Fibroblast of lung (primary cell): Measurements from ENCODE around the gene FUNDC1. TPM values are rescaled to one million over a fixed set of nuclear protein-coding genes. Genes with fewer than 3 reads are reported as not detected.
A peak's percentile ranks its signal among the peaks of the same experiment; 100 is the strongest.

Source experiments
- DNase-seq, 2 donors: peaks; one replicate each; pipeline versions ENCODE4 v3.0.0 to v3.0.0-alpha.2; 2010; ENCODE audit warnings: low read depth in 2 of 2
- H2AFZ ChIP-seq: 2 replicates; pipeline ENCODE4 v1.5.1; 2012; ENCODE audit warnings: low read length, control low read depth, inconsistent platforms
- H3K27ac ChIP-seq: 2 replicates; pipeline ENCODE4 v1.5.1; 2011; ENCODE audit warnings: low read length, control low read depth; ENCODE audit not compliant: insufficient read depth
- H3K27me3 ChIP-seq: 2 replicates; pipeline ENCODE4 v1.5.1; 2011; ENCODE audit warnings: mild to moderate bottlenecking, low read length; ENCODE audit not compliant: control insufficient read depth, insufficient read depth
- H3K36me3 ChIP-seq: 2 replicates; pipeline ENCODE4 v1.5.1; 2011; ENCODE audit warnings: low read length; ENCODE audit not compliant: control insufficient read depth, insufficient read depth
- H3K4me1 ChIP-seq: 2 replicates; pipeline ENCODE4 v1.5.1; 2011; ENCODE audit warnings: low read length; ENCODE audit not compliant: control insufficient read depth, insufficient read depth; ENCODE audit errors: extremely low read depth
- H3K4me2 ChIP-seq: 2 replicates; pipeline ENCODE4 v1.5.1; 2011; ENCODE audit warnings: low read length, control low read depth; ENCODE audit not compliant: insufficient read depth; ENCODE audit errors: extremely low read depth
- H3K4me3 ChIP-seq, 4 experiments: fragments of 200-600 bp in 1 of 4; sonication (generic) in 1 of 4; replicated peaks in 1 of 4; 2 replicates each; pipeline ENCODE4 v1.5.1; 2011 to 2016; ENCODE audit warnings: low read length in 4 of 4, low read depth in 3 of 4, mild to moderate bottlenecking in 3 of 4, control low read depth in 2 of 4, inconsistent platforms in 1 of 4, mixed read lengths in 1 of 4; ENCODE audit not compliant: insufficient read depth in 1 of 4; ENCODE audit errors: control extremely low read depth in 1 of 4
- H3K79me2 ChIP-seq: 2 replicates; pipeline ENCODE4 v1.5.1; 2012; ENCODE audit warnings: mild to moderate bottlenecking, low read length, inconsistent platforms; ENCODE audit not compliant: control insufficient read depth, insufficient read depth
- H3K9ac ChIP-seq: 2 replicates; pipeline ENCODE4 v1.5.1; 2011; ENCODE audit warnings: mild to moderate bottlenecking, low read length, control low read depth; ENCODE audit not compliant: insufficient read depth
- H3K9me3 ChIP-seq: 2 replicates; pipeline ENCODE4 v1.5.1; 2012; ENCODE audit warnings: low read depth, low read length; ENCODE audit not compliant: control insufficient read depth, insufficient read depth
- H4K20me1 ChIP-seq: 2 replicates; pipeline ENCODE4 v1.5.1; 2011; ENCODE audit warnings: low read length; ENCODE audit not compliant: control insufficient read depth, insufficient read depth; ENCODE audit errors: extremely low read depth
- EZH2 ChIP-seq: IDR thresholded peaks from 2 replicates; pipeline ENCODE4 v1.5.1; 2012; ENCODE audit warnings: low read length, control low read depth, mild to moderate bottlenecking; ENCODE audit errors: missing control alignments
- polyA plus RNA-seq, 2 donors: library from polyadenylated mRNA; depleted of rRNA in 1 of 2; stranded (reverse) in 1 of 2; unstranded in 1 of 2; fragments of >200 nt; gene quantifications; 2 replicates each; pipeline ENCODE4 v1.2.1, GENCODE V29; 2011 to 2012; ENCODE audit warnings: missing spikeins in 1 of 2
- total RNA-seq: library from RNA; depleted of rRNA; stranded (reverse); fragments of >200 nt; gene quantifications from 2 replicates; pipeline ENCODE4 v1.2.1, GENCODE V29; 2014
- TF ChIP-seq, protein P1 (sequence below), 2 donors: IDR thresholded peaks in 1 of 2; conservative IDR thresholded peaks in 1 of 2; 1 replicate in 1 of 2; 2 replicates in 1 of 2; pipeline ENCODE4 v1.5.1; 2011 to 2012; ENCODE audit warnings: low read length in 2 of 2, control low read depth in 1 of 2, inconsistent platforms in 1 of 2, low read depth in 1 of 2, mild to moderate bottlenecking in 1 of 2

The FUNDC1 gene
- total and polyA plus RNA-seq, 2 donors (not counting 1 experiment from before 2014, with no cell fraction given), result 17.2 to 19.3 TPM

DNA sequence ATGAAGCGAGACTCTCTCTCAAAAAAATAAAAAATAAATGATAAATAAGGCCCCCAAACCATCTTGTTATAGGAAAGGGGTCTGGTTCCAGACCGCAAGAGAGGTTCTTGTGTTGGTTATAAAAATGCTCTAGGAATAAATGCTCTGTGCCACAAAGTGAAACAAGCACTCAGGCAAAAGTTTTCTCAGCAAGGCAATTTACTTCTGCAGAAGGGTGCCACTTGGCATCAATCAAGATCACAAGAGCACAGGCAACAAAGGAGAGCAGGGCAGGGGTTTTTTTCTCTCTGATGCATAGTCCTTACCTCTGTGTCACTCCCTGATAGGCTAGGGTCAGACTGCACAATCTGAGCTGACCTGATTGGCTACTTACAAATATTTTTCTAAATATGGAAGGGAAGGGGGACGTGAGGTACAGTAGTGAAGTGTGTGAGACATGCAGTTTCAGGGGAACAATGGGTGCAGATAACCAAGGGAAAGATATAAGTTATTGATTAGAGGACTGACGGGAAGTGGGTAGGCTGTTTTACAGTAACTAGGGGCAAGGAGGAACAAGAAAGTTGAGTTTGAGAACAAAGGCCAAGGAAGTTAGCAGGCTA, 29.8 kb upstream of the FUNDC1 start:
- Histone ChIP-seq H3K9me3 (no peaks in the 10 kb centered on the region), H2AFZ (no peak overlapping the region), H3K27me3 (no peaks in the 10 kb centered on the region), H3K36me3 (no peaks in the 10 kb centered on the region), H3K9ac (no peak overlapping the region), H3K4me3 (no peak overlapping the region), H3K4me2 (no peak overlapping the region), H3K4me1 (no peaks in the 10 kb centered on the region), H4K20me1 (no peaks in the 10 kb centered on the region), H3K79me2 (no peaks in the 10 kb centered on the region), H3K27ac (no peak overlapping the region)
- TF ChIP-seq, protein P1, sequence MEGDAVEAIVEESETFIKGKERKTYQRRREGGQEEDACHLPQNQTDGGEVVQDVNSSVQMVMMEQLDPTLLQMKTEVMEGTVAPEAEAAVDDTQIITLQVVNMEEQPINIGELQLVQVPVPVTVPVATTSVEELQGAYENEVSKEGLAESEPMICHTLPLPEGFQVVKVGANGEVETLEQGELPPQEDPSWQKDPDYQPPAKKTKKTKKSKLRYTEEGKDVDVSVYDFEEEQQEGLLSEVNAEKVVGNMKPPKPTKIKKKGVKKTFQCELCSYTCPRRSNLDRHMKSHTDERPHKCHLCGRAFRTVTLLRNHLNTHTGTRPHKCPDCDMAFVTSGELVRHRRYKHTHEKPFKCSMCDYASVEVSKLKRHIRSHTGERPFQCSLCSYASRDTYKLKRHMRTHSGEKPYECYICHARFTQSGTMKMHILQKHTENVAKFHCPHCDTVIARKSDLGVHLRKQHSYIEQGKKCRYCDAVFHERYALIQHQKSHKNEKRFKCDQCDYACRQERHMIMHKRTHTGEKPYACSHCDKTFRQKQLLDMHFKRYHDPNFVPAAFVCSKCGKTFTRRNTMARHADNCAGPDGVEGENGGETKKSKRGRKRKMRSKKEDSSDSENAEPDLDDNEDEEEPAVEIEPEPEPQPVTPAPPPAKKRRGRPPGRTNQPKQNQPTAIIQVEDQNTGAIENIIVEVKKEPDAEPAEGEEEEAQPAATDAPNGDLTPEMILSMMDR (conservative IDR thresholded peaks at IDR 0.05 in 1 of 2, IDR thresholded peaks at IDR 0.05 in 1 of 2; ENCODE audit: low read depth in 1 of 2, low read length in 2 of 2), result no peak
- TF ChIP-seq EZH2, result no peak
- DNase-seq, result no peak

DNA sequence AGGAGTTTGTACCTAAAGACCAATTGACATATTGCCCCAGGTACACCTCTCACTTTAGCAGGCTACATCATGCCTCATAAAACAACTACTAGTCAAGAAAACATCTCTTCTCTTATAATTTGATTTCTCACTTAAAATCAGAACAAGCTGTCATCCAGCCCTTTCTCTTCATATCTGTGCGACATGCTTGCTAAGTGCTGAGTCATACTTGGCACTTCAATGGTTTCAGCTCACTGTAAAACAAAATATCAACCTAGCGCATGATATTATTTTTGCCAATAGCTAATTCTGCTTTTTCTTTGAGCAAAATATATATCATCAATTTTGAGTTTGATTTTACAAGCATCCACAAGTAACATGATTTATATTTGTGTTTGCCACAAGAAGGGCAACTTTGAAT, 27.9 kb upstream of the FUNDC1 start:
- Histone ChIP-seq H3K36me3 (no peaks in the 10 kb centered on the region), H3K79me2 (no peaks in the 10 kb centered on the region), H3K4me1 (no peaks in the 10 kb centered on the region), H3K4me3 (no peak overlapping the region), H4K20me1 (no peaks in the 10 kb centered on the region), H3K4me2 (no peak overlapping the region), H3K9me3 (no peaks in the 10 kb centered on the region), H3K27me3 (no peaks in the 10 kb centered on the region), H3K9ac (no peak overlapping the region), H2AFZ (no peak overlapping the region), H3K27ac (no peak overlapping the region)
- TF ChIP-seq EZH2, result no peak
- TF ChIP-seq, protein P1 (conservative IDR thresholded peaks at IDR 0.05 in 1 of 2, IDR thresholded peaks at IDR 0.05 in 1 of 2; ENCODE audit: low read depth in 1 of 2, low read length in 2 of 2), result no peak
- DNase-seq, result peak; percentile 40 to 54

DNA sequence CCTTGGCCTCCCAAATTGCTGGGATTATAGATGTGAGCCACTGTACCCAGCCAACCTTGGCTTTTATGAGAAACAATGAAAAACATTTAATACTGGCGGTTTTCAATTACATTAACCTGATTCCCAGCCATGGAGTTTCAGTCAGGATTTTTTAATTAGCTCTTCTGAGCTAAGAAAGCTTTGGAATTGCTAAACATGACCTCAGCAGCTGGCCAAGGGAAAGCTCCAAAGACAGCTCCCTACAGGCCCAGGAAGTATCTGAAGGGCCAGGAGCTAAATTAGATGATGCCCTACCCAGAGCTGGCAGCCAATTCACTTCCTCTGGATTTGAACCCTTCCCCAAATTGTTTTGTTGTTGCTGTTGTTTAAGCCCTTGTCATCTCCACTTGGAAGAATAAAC, 26.5 kb upstream of the FUNDC1 start:
- no peaks in the 10 kb centered on the region for H3K79me2 ChIP-seq
- H3K27me3 ChIP-seq, result no peaks in the 10 kb centered on the region
- H3K4me1 ChIP-seq, result no peaks in the 10 kb centered on the region
- H2AFZ ChIP-seq, result no peak overlapping the region
- no peak overlapping the region for H3K4me2 ChIP-seq
- no peaks in the 10 kb centered on the region for H3K36me3 ChIP-seq
- H3K4me3 ChIP-seq, result no peak overlapping the region
- no peak overlapping the region for H3K9ac ChIP-seq
- TF ChIP-seq, protein P1 (conservative IDR thresholded peaks at IDR 0.05 in 1 of 2, IDR thresholded peaks at IDR 0.05 in 1 of 2; ENCODE audit: low read depth in 1 of 2, low read length in 2 of 2), result no peak
- no peak for TF ChIP-seq EZH2
- no peaks in the 10 kb centered on the region for H3K9me3 ChIP-seq
- peak in 1 of 2 donors; percentile 9 for DNase-seq
- H4K20me1 ChIP-seq, result no peaks in the 10 kb centered on the region
- H3K27ac ChIP-seq, result no peak overlapping the region
